Measurements from ENCODE around the gene RGS12.

RGS12 gene

GRCh38 chr4:3311489-3312171 is 18.8 kb downstream of the RGS12 start:
- DNase-seq, result peak; percentile 13

GRCh38 chr4:3312362-3312761 is 19.5 kb downstream of the RGS12 start:
- peak; percentile 21 for DNase-seq

GRCh38 chr4:3313139-3313538 is 20.3 kb downstream of the RGS12 start:
- DNase-seq, result peak; percentile 26

- peak; percentile 35 for DNase-seq
Measured at GRCh38 chr4:3313556-3314228, 20.9 kb downstream of the RGS12 start.

GRCh38 chr4:3314706-3315260 is 22.0 kb downstream of the RGS12 start:
- no peak for DNase-seq

GRCh38 chr4:3315566-3315965 is 22.7 kb downstream of the RGS12 start:
- DNase-seq, result no peak

GRCh38 chr4:3316146-3316545 is 23.3 kb downstream of the RGS12 start:
- no peak for DNase-seq

- DNase-seq, result peak; percentile 28
Measured at GRCh38 chr4:3317011-3317655, 24.3 kb downstream of the RGS12 start.

- DNase-seq, result peak; percentile 47
Measured at GRCh38 chr4:3317656-3318211, 24.9 kb downstream of the RGS12 start.

- peak; percentile 30 for DNase-seq
Measured at GRCh38 chr4:3318561-3319021, 25.8 kb downstream of the RGS12 start.

GRCh38 chr4:3320361-3321023 is 27.7 kb downstream of the RGS12 start:
- no peak for DNase-seq

- no peak for DNase-seq
Measured at GRCh38 chr4:3321295-3321889, 28.6 kb downstream of the RGS12 start.

- no peak for DNase-seq
Measured at GRCh38 chr4:3322059-3322550, 29.3 kb downstream of the RGS12 start.

- DNase-seq, result peak; percentile 28
Measured at GRCh38 chr4:3323071-3323481, 30.3 kb downstream of the RGS12 start.

- peak; percentile 50 for DNase-seq
Measured at GRCh38 chr4:3324093-3324815, 31.4 kb downstream of the RGS12 start.

- peak; percentile 47 for DNase-seq
Measured at GRCh38 chr4:3328814-3329663, 36.2 kb downstream of the RGS12 start.

GRCh38 chr4:3329887-3330286 is 37.1 kb downstream of the RGS12 start:
- no peak for DNase-seq

GRCh38 chr4:3330707-3331106 is 37.9 kb downstream of the RGS12 start:
- peak; percentile 41 for DNase-seq

GRCh38 chr4:3331511-3332394 is 38.9 kb downstream of the RGS12 start:
- peak; percentile 37 for DNase-seq

Data from activated CD8-positive, alpha-beta memory T cell treated with anti-CD3 and anti-CD28 coated beads for 24 hours (primary cell).